WTC11 (cell line): ENCODE results near the gene CDKN1B.

ENCODE experiments used
- ATF3 ChIP-seq: sonication (generic); formaldehyde crosslinking; conservative IDR thresholded peaks from 2 replicates; pipeline ENCODE4 v1.8.1; 2022; ENCODE audit warnings: mild to moderate bottlenecking, missing genetic modification reagents
- CTCF ChIP-seq: fragments of 200-600 bp; IDR thresholded peaks from 2 replicates; pipeline ENCODE4 v1.8.0; 2022; ENCODE audit warnings: antibody characterized with exemption
- FOXJ3 ChIP-seq: sonication (generic); formaldehyde crosslinking; IDR thresholded peaks from 2 replicates; pipeline ENCODE4 v1.9.0; 2021; ENCODE audit warnings: missing genetic modification reagents, mild to moderate bottlenecking, borderline replicate concordance
- MAX ChIP-seq: sonication (generic); formaldehyde crosslinking; IDR thresholded peaks from 2 replicates; pipeline ENCODE4 v1.8.0; 2022; ENCODE audit warnings: mild to moderate bottlenecking, missing genetic modification reagents

GRCh38 chr12:12716151-12716792, 896 bp upstream of the CDKN1B start:
- TF ChIP-seq FOXJ3 (CRISPR knock-in tag) (no peak), ATF3 (no peak), MAX (CRISPR knock-in tag) (no peak), CTCF (no peak)
